Measurements from ENCODE around the gene AEN.

DNA sequence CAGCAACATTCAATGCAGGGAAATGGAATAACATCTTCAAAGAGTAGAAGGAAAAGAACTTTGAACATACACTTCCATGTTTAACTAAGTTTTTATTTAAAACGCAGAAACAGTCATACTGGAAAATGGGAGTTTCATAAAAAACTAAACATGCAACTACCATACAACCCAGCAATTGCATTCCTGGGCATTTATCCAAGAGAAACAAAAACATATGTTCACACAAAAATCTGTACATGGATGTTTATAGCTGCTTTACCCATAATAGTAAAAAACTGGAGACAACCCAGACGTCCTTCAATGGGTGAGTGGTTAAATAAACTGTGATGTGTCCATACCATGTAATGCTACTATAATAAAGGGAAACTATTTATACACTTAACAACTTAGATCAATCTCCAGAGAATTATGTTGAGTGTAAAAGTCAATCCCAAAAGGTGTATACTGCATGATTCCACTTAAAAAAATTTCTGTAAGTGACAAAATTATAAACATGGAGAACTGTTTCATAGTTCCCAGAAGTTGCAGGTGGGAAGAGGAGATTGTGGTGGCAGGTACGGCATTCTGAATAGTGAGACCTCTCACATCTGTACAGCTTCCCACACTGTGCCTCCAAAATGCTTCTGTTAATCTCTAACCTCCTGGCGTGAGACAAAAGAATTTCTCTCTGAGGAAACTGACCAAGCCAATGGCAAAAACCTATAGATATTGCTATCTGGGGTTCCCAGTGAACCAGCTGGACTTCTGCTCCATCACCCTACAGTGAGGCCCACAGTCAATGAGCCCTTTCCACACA, 40.8 kb downstream of the AEN start:
- TF ChIP-seq ZNF274 (IDR thresholded peaks at IDR 0.05; ENCODE audit: low read depth, low read length), result no peak
- TF ChIP-seq YY1 (IDR thresholded peaks at IDR 0.05; ENCODE audit: insufficient read depth, insufficient read length), result no peak
- TF ChIP-seq SUZ12 (IDR thresholded peaks at IDR 0.05; ENCODE audit: extremely low read depth, insufficient read depth, insufficient read length), result no peak

All from NT2/D1 (cell line).